BLaER1 treated with 17β-estradiol and CSF1 and Interleukin-3, amounts not matched to agents 10 nM and 100 nM (cell line): ENCODE measurements around the gene E2F2.

Experiments used
- H3K27ac ChIP-seq, 11 experiments: shearing (Covaris generic); formaldehyde crosslinking; 2 replicates each; pipeline ENCODE4 v1.8.1; 2022
- H3K27me3 ChIP-seq, 11 experiments: shearing (Covaris generic); formaldehyde crosslinking; 2 replicates each; pipeline ENCODE4 v1.8.1; 2022
- H3K36me3 ChIP-seq, 11 experiments: shearing (Covaris generic); formaldehyde crosslinking; 2 replicates each; pipeline ENCODE4 v1.8.1; 2022
- H3K4me1 ChIP-seq, 10 experiments: shearing (Covaris generic); formaldehyde crosslinking; 2 replicates each; pipeline ENCODE4 v1.8.1; 2022
- H3K4me2 ChIP-seq, 11 experiments: shearing (Covaris generic); formaldehyde crosslinking; 2 replicates each; pipeline ENCODE4 v1.8.1; 2022
- H3K4me3 ChIP-seq, 10 experiments: shearing (Covaris generic); formaldehyde crosslinking; 2 replicates each; pipeline ENCODE4 v1.8.1; 2022
- H3K9ac ChIP-seq, 11 experiments: shearing (Covaris generic); formaldehyde crosslinking; 2 replicates each; pipeline ENCODE4 v1.8.1; 2022
- H3K9me3 ChIP-seq, 11 experiments: shearing (Covaris generic); formaldehyde crosslinking; replicated peaks in 1 of 11; 2 replicates each; pipeline ENCODE4 v1.8.1; 2022
- H4K20me1 ChIP-seq, 11 experiments: shearing (Covaris generic); formaldehyde crosslinking; 2 replicates each; pipeline ENCODE4 v1.8.1; 2022
- Cebpa-rat ChIP-seq, 11 experiments: shearing (Covaris generic); IDR thresholded peaks; 2 replicates each; pipeline ENCODE4 v1.8.1; 2022

E2F2 gene

DNA sequence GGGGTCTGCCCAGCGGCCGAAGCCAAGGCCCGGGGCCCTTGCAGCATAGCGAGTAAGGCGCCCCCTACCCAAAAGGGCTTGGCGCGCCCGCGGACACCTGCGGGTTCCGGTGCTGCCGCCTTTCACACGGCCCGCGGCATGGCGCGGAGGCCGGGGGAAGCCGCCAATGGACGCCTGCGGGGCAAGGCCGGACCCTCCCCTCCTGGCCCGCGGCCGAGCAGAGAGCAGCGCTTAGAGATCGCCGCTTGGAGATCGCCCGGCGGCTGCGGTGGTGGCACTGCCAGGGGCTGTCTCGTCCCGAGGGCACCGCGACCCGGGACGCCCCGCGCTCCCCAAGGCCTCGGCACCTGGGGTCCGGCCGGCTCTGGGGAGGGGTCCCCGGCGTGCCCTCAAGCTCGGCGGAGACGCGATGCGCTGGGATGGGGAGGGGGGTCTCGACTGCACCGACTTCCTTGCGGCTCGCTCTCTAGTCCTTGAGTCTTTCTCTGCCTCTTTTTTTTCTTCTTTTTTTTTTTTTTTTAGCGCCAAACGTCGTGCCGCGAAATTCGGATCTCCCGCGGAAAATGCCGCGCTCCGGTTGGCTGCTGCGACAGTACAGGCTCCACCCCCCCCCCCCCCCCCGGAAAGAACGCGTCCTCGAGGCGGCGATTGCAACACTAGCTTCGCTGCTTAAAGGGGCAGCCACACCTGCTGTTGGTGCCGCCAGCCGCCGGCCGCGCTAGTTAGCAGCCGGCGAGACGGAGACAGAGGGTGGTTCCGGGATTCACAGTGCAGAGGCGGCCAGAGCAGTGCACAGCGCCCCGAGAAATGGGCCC, at the start of gene E2F2:
Gene E2F2, minus strand, starts transcription at position 487 of the 815 bp plus-strand sequence. Its CDS starts 440 bp downstream, at position 47.
- Histone ChIP-seq H3K4me1 (peaks cover 85 to 100% (median 94%) of the 10 kb centered on the region in 10 experiments), H3K27me3 (no peaks in the 10 kb centered on the region), H3K9ac (peak within 1 kb of the TSS; percentile 79 to 99 (median 97)), H3K4me3 (peak within 1 kb of the TSS; percentile 62 to 95 (median 88)), H3K4me2 (peak within 1 kb of the TSS; percentile 96 to 100 (median 98)), H3K36me3 (peaks cover 0 to 20% (median 11%) of the 10 kb centered on the region in 11 experiments; a peak in 7 of 22 replicates), H4K20me1 (peaks cover 0 to 24% (median 10%) of the 10 kb centered on the region in 11 experiments; a peak in 8 of 22 replicates), H3K9me3 (no peaks in the 10 kb centered on the region), H3K27ac (peak within 1 kb of the TSS; percentile 15 to 99 (median 98); a peak in 21 of 22 replicates)
- peak in 10 of 11 experiments; percentile 23 to 86 (median 66); a peak in 12 of 22 replicates for TF ChIP-seq Cebpa-rat (IDR thresholded peaks at IDR 0.05)

DNA sequence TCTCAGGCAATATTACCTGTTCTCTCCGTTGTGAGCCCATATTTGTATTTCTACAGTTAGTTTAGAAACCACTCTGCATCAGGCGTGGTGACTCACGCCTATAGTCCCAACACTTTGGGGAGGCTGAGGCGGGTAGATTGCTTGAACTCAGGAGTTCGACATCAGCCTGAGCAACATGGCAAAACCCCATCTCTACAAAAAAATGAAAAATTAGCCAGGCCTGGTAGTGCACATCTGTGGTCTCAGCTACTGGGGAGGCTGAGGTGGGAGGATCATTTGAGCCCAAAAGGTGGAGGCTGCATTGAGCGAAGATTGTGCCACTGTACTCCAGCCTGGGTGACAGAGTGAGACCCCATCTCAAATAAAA, 47.9 kb upstream of the E2F2 start:
- peaks cover 64 to 99% (median 92%) of the 10 kb centered on the region in 10 experiments for H3K4me1 ChIP-seq
- peak overlapping the region in 9 of 11 experiments; percentile 75 to 88 (median 80); a peak in 18 of 22 replicates for H3K27ac ChIP-seq
- H3K4me3 ChIP-seq, result no peak overlapping the region
- H4K20me1 ChIP-seq, result no peaks in the 10 kb centered on the region
- no peak for TF ChIP-seq Cebpa-rat (IDR thresholded peaks at IDR 0.05)
- peak overlapping the region in 6 of 11 experiments; percentile 11 to 76 (median 70); a peak in 6 of 22 replicates for H3K9ac ChIP-seq
- peak overlapping the region; percentile 77 to 93 (median 84) for H3K4me2 ChIP-seq
- no peaks in the 10 kb centered on the region for H3K27me3 ChIP-seq
- no peaks in the 10 kb centered on the region for H3K36me3 ChIP-seq
- H3K9me3 ChIP-seq, result no peaks in the 10 kb centered on the region

DNA sequence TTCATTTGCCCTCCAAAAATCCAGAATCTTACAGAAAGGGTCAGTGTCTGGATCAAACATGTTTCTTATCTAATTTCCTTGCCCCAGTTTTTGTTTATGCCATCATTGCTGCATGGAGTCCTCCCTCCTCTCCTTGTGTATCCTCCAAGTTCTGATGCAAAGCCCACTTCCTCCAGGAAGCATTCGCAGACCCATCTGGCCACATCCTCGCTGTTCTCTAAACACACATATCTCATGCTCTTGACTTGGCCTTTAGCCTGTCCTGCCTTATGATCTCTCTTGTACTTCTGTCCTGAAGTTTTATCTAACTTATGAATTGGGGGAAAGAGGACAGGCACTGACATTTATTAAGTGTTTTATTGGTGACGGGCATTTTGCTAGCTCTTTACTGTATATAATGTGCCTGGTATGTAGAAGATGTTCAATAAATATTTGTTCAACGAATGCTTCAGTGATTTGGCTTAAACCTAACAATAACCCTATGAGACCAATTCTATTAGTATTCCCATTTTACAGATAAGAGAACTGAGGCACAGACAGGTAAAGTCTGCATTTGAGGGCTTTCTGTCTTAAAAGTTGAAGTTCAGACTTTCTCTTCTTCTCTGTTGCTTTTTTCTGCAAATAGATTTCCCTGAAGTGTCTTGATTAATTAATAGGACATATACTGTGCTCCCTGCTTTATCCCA, 47.4 kb upstream of the E2F2 start:
- H3K9me3 ChIP-seq, result no peaks in the 10 kb centered on the region
- peak overlapping the region; percentile 77 to 93 (median 84) for H3K4me2 ChIP-seq
- no peaks in the 10 kb centered on the region for H4K20me1 ChIP-seq
- peak overlapping the region in 6 of 10 experiments; percentile 19 to 43 (median 30); a peak in 6 of 20 replicates for H3K4me3 ChIP-seq
- H3K27me3 ChIP-seq, result no peaks in the 10 kb centered on the region
- peaks cover 64 to 99% (median 98%) of the 10 kb centered on the region in 10 experiments for H3K4me1 ChIP-seq
- TF ChIP-seq Cebpa-rat (IDR thresholded peaks at IDR 0.05), result peak in 1 of 11 experiments; percentile 43; a peak in 1 of 22 replicates
- no peaks in the 10 kb centered on the region for H3K36me3 ChIP-seq
- peak overlapping the region in 9 of 11 experiments; percentile 67 to 76 (median 71); a peak in 17 of 22 replicates for H3K9ac ChIP-seq
- H3K27ac ChIP-seq, result peak overlapping the region in 10 of 11 experiments; percentile 64 to 88 (median 80); a peak in 19 of 22 replicates

GRCh38 chr1:23577056-23578004, 46.3 kb upstream of the E2F2 start:
- no peaks in the 10 kb centered on the region for H3K36me3 ChIP-seq
- H4K20me1 ChIP-seq, result no peaks in the 10 kb centered on the region
- H3K4me3 ChIP-seq, result peak overlapping the region in 9 of 10 experiments; percentile 0 to 45 (median 32); a peak in 12 of 20 replicates
- peak overlapping the region; percentile 23 to 76 (median 69); a peak in 21 of 22 replicates for H3K9ac ChIP-seq
- H3K9me3 ChIP-seq, result no peaks in the 10 kb centered on the region
- H3K4me2 ChIP-seq, result peak overlapping the region; percentile 77 to 93 (median 84)
- H3K27ac ChIP-seq, result peak overlapping the region; percentile 41 to 88 (median 79); a peak in 21 of 22 replicates
- peaks cover 64 to 99% (median 96%) of the 10 kb centered on the region in 10 experiments for H3K4me1 ChIP-seq
- no peak for TF ChIP-seq Cebpa-rat (IDR thresholded peaks at IDR 0.05)
- H3K27me3 ChIP-seq, result no peaks in the 10 kb centered on the region

GRCh38 chr1:23576338-23577055, 45.5 kb upstream of the E2F2 start:
- TF ChIP-seq Cebpa-rat (IDR thresholded peaks at IDR 0.05), result no peak
- H3K36me3 ChIP-seq, result no peaks in the 10 kb centered on the region
- H3K4me3 ChIP-seq, result peak overlapping the region in 5 of 10 experiments; percentile 6 to 45 (median 33); a peak in 5 of 20 replicates
- H3K4me2 ChIP-seq, result peak overlapping the region; percentile 77 to 93 (median 84)
- H4K20me1 ChIP-seq, result no peaks in the 10 kb centered on the region
- H3K4me1 ChIP-seq, result peaks cover 62 to 91% (median 87%) of the 10 kb centered on the region in 10 experiments
- H3K9ac ChIP-seq, result peak overlapping the region in 9 of 11 experiments; percentile 58 to 76 (median 71); a peak in 17 of 22 replicates
- no peaks in the 10 kb centered on the region for H3K27me3 ChIP-seq
- no peaks in the 10 kb centered on the region for H3K9me3 ChIP-seq
- H3K27ac ChIP-seq, result peak overlapping the region in 10 of 11 experiments; percentile 64 to 88 (median 80); a peak in 19 of 22 replicates

- Histone ChIP-seq H3K36me3 (no peaks in the 10 kb centered on the region), H3K4me1 (peaks cover 52 to 83% (median 76%) of the 10 kb centered on the region in 10 experiments), H3K27ac (peak overlapping the region in 7 of 11 experiments; percentile 75 to 88 (median 80); a peak in 14 of 22 replicates), H3K27me3 (no peaks in the 10 kb centered on the region), H3K4me3 (no peak overlapping the region), H4K20me1 (no peaks in the 10 kb centered on the region), H3K9me3 (no peaks in the 10 kb centered on the region), H3K4me2 (peak overlapping the region; percentile 77 to 93 (median 84); a peak in 21 of 22 replicates), H3K9ac (peak overlapping the region in 6 of 11 experiments; percentile 27 to 76 (median 68); a peak in 9 of 22 replicates)
- TF ChIP-seq Cebpa-rat (IDR thresholded peaks at IDR 0.05), result no peak
Observed at GRCh38 chr1:23575226-23575810, 44.3 kb upstream of the E2F2 start.

DNA sequence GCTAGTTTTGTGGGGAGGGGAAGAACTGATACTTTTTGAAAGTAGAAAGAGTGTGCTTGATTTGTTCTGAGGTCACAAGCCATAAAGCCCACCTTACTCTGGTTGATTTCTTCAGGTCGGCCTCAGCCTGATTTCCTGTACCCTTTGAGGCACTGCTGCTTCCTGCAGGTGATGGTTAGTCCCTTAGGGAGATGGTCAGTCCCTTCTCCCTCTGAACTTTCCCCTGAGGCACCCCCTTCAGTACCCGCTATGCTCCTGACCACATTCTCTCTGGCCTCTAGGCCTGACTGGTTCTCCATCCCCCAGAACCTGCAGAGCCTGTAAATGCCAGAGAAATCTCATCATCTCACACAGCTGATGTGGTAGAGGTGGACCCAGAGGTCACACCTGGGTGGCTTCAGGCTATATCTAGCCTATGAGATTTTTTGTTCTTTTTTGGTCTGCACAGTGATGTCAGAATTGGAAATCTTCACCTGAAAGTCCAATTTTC, 43.3 kb upstream of the E2F2 start:
- Histone ChIP-seq H3K27ac (peak overlapping the region in 4 of 11 experiments; percentile 75 to 88 (median 80); a peak in 7 of 22 replicates), H3K4me1 (peaks cover 46 to 80% (median 68%) of the 10 kb centered on the region in 10 experiments), H4K20me1 (no peaks in the 10 kb centered on the region), H3K27me3 (no peaks in the 10 kb centered on the region), H3K36me3 (no peaks in the 10 kb centered on the region), H3K4me3 (no peak overlapping the region), H3K4me2 (peak overlapping the region in 10 of 11 experiments; percentile 2 to 93 (median 86); a peak in 18 of 22 replicates), H3K9me3 (no peaks in the 10 kb centered on the region), H3K9ac (peak overlapping the region in 4 of 11 experiments; percentile 9 to 42 (median 22); a peak in 7 of 22 replicates)
- TF ChIP-seq Cebpa-rat (IDR thresholded peaks at IDR 0.05), result no peak
